Neuronal stem cell (in vitro differentiated cells): ENCODE data around the gene ROMO1.

Experiments
- DNase-seq: peaks from one replicate; pipeline ENCODE4 v3.0.0-alpha.2; 2013; ENCODE audit warnings: low spot score
- H2AFZ ChIP-seq: one replicate; pipeline ENCODE4 v1.6.1; 2013; ENCODE audit warnings: mild to moderate bottlenecking, low read length, inconsistent platforms
- H2AK5ac ChIP-seq: 2 replicates; pipeline ENCODE4 v1.6.1; 2013; ENCODE audit warnings: low read depth, mild to moderate bottlenecking, inconsistent platforms, low read length, moderate library complexity, mixed read lengths
- H2BK120ac ChIP-seq: 2 replicates; pipeline ENCODE4 v1.6.1; 2013; ENCODE audit warnings: low read depth, mild to moderate bottlenecking, inconsistent platforms, low read length, moderate library complexity, mixed read lengths
- H2BK12ac ChIP-seq: one replicate; pipeline ENCODE4 v1.6.1; 2013; ENCODE audit warnings: low read length, inconsistent platforms
- H2BK15ac ChIP-seq: 2 replicates; pipeline ENCODE4 v1.6.1; 2013; ENCODE audit warnings: mild to moderate bottlenecking, low read length, inconsistent platforms, mixed read lengths
- H2BK5ac ChIP-seq: one replicate; pipeline ENCODE4 v1.6.1; 2013; ENCODE audit warnings: inconsistent platforms, mild to moderate bottlenecking, low read length, moderate library complexity
- H3K14ac ChIP-seq: one replicate; pipeline ENCODE4 v1.6.1; 2013; ENCODE audit warnings: low read length, inconsistent platforms
- H3K18ac ChIP-seq: 2 replicates; pipeline ENCODE4 v1.6.1; 2013; ENCODE audit warnings: low read length, inconsistent platforms
- H3K23ac ChIP-seq: 2 replicates; pipeline ENCODE4 v1.6.1; 2013; ENCODE audit warnings: low read depth, mild to moderate bottlenecking, mixed read lengths, low read length, inconsistent platforms; ENCODE audit not compliant: poor library complexity
- H3K27ac ChIP-seq: replicated peaks from 3 replicates; pipeline ENCODE4 v1.5.1; 2013; ENCODE audit warnings: low read length, inconsistent platforms
- H3K27me3 ChIP-seq, 3 experiments: 2 replicates each; pipeline ENCODE4 v1.6.1; 2013; ENCODE audit warnings: low read length in 3 of 3, mild to moderate bottlenecking in 2 of 3, inconsistent platforms in 1 of 3, low read depth in 1 of 3, mixed read lengths in 1 of 3, moderate library complexity in 1 of 3; ENCODE audit not compliant: control insufficient read depth in 3 of 3, insufficient read depth in 3 of 3
- H3K36me3 ChIP-seq, 2 donors: replicated peaks in 1 of 2; 2 replicates each; pipeline ENCODE4 v1.6.1; 2013; ENCODE audit warnings: low read length in 2 of 2; ENCODE audit not compliant: control insufficient read depth in 2 of 2, insufficient read depth in 2 of 2
- H3K4ac ChIP-seq: 2 replicates; pipeline ENCODE4 v1.6.1; 2013; ENCODE audit warnings: inconsistent platforms, mild to moderate bottlenecking, low read length, moderate library complexity
- H3K4me1 ChIP-seq, 2 donors: 1 replicate in 1 of 2; 2 replicates in 1 of 2; pipeline ENCODE4 v1.6.1; 2013; ENCODE audit warnings: low read length in 2 of 2, low read depth in 1 of 2; ENCODE audit not compliant: control insufficient read depth in 2 of 2, insufficient read depth in 1 of 2
- H3K4me2 ChIP-seq: one replicate; pipeline ENCODE4 v1.6.1; 2013; ENCODE audit warnings: mild to moderate bottlenecking, low read length, inconsistent platforms; ENCODE audit not compliant: insufficient read depth, poor library complexity, severe bottlenecking
- H3K4me3 ChIP-seq, 2 donors: 2 replicates each; pipeline ENCODE4 v1.5.1; 2013; ENCODE audit warnings: low read length in 2 of 2, mild to moderate bottlenecking in 2 of 2, inconsistent platforms in 1 of 2, moderate library complexity in 1 of 2
- H3K79me1 ChIP-seq: one replicate; pipeline ENCODE4 v1.6.1; 2013; ENCODE audit warnings: low read depth, mild to moderate bottlenecking, inconsistent platforms, low read length, moderate library complexity
- H3K9ac ChIP-seq: one replicate; pipeline ENCODE4 v1.6.1; 2013; ENCODE audit warnings: mild to moderate bottlenecking, low read depth, low read length, inconsistent platforms; ENCODE audit not compliant: poor library complexity
- H3K9me3 ChIP-seq, 2 donors: replicated peaks in 1 of 2; 2 replicates each; pipeline versions ENCODE3 to v1.6.1; 2013; ENCODE audit warnings: low read length in 2 of 2, mild to moderate bottlenecking in 2 of 2, inconsistent platforms in 1 of 2, low read depth in 1 of 2, mixed read lengths in 1 of 2, moderate library complexity in 1 of 2; ENCODE audit not compliant: control insufficient read depth in 2 of 2, insufficient read depth in 1 of 2
- H4K8ac ChIP-seq: one replicate; pipeline ENCODE4 v1.6.1; 2013; ENCODE audit warnings: low read depth, mild to moderate bottlenecking, inconsistent platforms, low read length, moderate library complexity
- H4K91ac ChIP-seq: one replicate; pipeline ENCODE4 v1.6.1; 2013; ENCODE audit warnings: low read length, low read depth, mild to moderate bottlenecking, inconsistent platforms; ENCODE audit not compliant: poor library complexity
- WGBS, 2 donors: extraction: QIAGEN DNeasy Blood & Tissue Kit; methylation state at CpG; one replicate each; pipeline ENCODE4 v1.1.7; 2013; ENCODE audit warnings: missing lambda C conversion rate in 2 of 2, mixed read lengths in 1 of 2; ENCODE audit not compliant: insufficient read length in 2 of 2, insufficient replicate concordance in 1 of 2; ENCODE audit errors: extremely low coverage in 2 of 2; 5-methylcytosine and 5-hydroxymethylcytosine counted together

The ROMO1 gene

DNA sequence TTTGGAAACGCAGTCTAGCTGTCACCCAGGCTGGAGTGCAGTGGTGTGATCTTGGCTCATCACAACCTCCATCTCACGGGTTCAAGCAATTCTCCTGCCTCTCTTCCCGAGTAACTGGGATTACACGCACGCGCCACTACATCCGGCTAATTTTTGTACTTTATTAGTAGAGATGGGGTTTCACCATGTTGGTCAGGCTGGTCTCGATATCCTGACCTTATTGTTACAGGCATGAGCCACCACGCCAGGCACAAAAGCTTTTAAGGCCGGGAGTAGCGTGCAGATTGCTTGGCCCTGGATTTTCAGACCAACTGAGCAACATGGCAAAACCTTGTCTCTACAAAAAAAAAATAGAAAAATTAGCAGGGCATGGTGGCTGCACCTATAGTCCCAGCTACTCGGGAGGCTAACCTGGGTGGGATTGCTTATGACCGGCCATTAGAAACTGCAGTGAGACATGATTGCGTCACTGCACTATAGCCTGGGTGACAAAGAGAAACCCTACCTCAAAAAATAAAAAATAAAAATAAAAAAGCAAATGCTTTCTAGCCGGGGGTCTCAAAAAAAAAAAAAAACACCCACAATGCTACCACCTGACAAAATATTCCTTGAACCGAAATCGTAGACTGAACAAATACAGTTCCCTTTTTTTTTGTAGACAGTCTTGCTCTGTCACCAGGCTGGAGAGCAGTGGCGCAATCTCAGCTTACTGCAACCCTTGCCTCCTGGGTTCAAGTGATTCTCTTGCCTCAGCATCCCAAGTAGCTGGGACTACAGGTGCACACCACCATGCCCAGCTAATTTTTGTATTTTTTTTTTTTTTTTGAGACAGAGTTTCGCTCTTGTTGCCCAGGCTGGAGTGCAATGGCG lies 27.9 kb downstream of the ROMO1 start:
- H2BK5ac ChIP-seq = no peak overlapping the region
- H2AK5ac ChIP-seq = no peak overlapping the region
- H3K4me2 ChIP-seq = no peak overlapping the region
- no peaks in the 10 kb centered on the region for H3K4me1 ChIP-seq
- no peak overlapping the region for H3K14ac ChIP-seq
- no peaks in the 10 kb centered on the region for H3K9me3 ChIP-seq
- DNase-seq = no peak
- H2BK15ac ChIP-seq = no peak overlapping the region
- H3K18ac ChIP-seq = no peak overlapping the region
- no peak overlapping the region for H3K9ac ChIP-seq
- no peak overlapping the region for H2BK12ac ChIP-seq
- H3K27ac ChIP-seq = no peak overlapping the region
- no peak overlapping the region for H4K8ac ChIP-seq
- peaks cover 4% of the 10 kb centered on the region for H3K79me1 ChIP-seq
- H2BK120ac ChIP-seq = no peak overlapping the region
- WGBS, 2 donors = no CpG with 5 or more reads among the region's 20 CpGs
- no peak overlapping the region for H3K4me3 ChIP-seq
- no peak overlapping the region for H3K4ac ChIP-seq
- peaks cover 41 to 97% of the 10 kb centered on the region in 2 donors for H3K36me3 ChIP-seq
- no peak overlapping the region for H3K23ac ChIP-seq
- no peak overlapping the region for H2AFZ ChIP-seq
- no peaks in the 10 kb centered on the region for H3K27me3 ChIP-seq
- H4K91ac ChIP-seq = no peak overlapping the region

DNA sequence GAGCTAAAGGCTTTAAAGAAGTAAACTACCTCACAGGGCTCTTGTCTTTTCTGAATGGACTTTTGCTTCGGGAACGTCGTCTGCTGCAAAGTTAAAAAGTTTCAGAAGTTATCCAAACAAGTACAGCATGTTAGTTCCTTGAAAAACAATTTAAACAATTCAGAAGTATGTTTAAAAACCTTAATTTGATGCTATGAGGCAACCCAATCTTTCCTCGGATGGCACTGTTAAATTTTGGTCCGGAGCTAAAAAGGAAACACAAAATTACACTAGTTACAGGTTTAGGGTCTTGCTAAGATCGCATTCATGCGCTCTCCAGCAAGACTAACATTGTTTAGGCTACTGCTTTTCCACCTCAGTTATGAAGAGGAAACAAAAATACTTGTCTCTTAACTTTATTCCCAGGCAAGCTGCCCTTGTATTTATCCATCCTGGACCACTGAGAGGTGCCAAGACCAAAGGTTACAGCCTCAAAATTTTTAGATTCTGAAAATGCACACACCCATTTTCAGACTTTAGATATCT lies 30.1 kb downstream of the ROMO1 start:
- WGBS, 2 donors = no CpG with 5 or more reads among the region's 7 CpGs
- Histone ChIP-seq H3K4ac (no peak overlapping the region), H3K27me3 (no peaks in the 10 kb centered on the region), H3K9me3 (no peaks in the 10 kb centered on the region), H4K8ac (no peak overlapping the region), H3K14ac (no peak overlapping the region), H2BK12ac (no peak overlapping the region), H3K9ac (no peak overlapping the region), H3K18ac (no peak overlapping the region), H3K36me3 (peaks cover 30 to 98% of the 10 kb centered on the region in 2 donors), H3K79me1 (peaks cover 4% of the 10 kb centered on the region), H2BK5ac (no peak overlapping the region), H2AFZ (no peak overlapping the region), H2AK5ac (no peak overlapping the region), H4K91ac (no peak overlapping the region), H3K4me1 (no peaks in the 10 kb centered on the region), H2BK120ac (no peak overlapping the region), H3K23ac (no peak overlapping the region), H2BK15ac (no peak overlapping the region), H3K4me3 (no peak overlapping the region), H3K27ac (no peak overlapping the region), H3K4me2 (no peak overlapping the region)
- no peak for DNase-seq

DNA sequence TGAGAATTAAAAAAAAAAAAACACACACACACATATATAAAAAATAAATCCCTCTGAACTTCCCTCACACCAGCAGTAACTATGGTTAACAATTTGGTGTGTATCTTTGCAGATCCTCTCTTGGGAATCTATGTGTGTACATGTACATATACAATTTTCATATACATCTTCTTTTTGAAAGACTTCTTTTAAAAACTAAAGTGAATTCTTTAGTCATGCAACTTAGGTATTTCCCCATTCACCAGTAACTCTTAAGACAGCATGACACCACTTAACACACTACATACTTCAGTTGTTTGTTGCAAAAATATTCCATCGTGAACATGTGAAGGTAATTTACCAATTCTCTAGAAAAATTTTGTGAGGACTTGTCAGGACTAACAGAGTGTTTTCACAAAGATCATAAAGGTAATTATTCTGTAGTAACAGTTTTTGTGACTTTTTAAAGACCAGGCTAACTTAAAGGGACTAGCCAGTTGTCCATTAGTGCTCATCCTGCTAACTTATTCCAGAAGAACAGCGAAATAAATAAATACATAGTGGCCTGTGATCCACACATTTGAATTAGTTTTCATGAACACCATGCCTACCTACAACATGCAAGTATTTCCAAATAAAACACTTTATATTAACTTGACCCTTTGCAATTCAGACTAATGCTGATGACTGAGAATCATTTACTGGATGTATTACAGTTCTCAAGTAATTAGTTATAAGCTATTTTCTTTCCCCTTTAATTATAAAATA lies 30.8 kb downstream of the ROMO1 start:
- Histone ChIP-seq H3K9me3 (no peaks in the 10 kb centered on the region), H3K36me3 (peaks cover 32 to 98% of the 10 kb centered on the region in 2 donors), H2BK12ac (no peak overlapping the region), H3K23ac (no peak overlapping the region), H3K14ac (no peak overlapping the region), H3K9ac (no peak overlapping the region), H2BK120ac (no peak overlapping the region), H3K4me3 (no peak overlapping the region), H3K27me3 (no peaks in the 10 kb centered on the region), H2BK15ac (no peak overlapping the region), H3K4me2 (no peak overlapping the region), H3K79me1 (peaks cover 4% of the 10 kb centered on the region), H2AK5ac (no peak overlapping the region), H2BK5ac (no peak overlapping the region), H3K18ac (no peak overlapping the region), H4K91ac (no peak overlapping the region), H4K8ac (no peak overlapping the region), H2AFZ (no peak overlapping the region), H3K4me1 (no peaks in the 10 kb centered on the region), H3K4ac (no peak overlapping the region), H3K27ac (no peak overlapping the region)
- no CpG with 5 or more reads among the region's 2 CpGs for WGBS, 2 donors
- DNase-seq = no peak
